GM12878 (cell line): ENCODE data around the gene COX17. TPM values are rescaled to one million over a fixed set of nuclear protein-coding genes. Genes with fewer than 3 reads are reported as not detected.
A peak's percentile ranks its signal among the peaks of the same experiment; 100 is the strongest.

Source experiments
- FOXM1 ChIP-seq: IDR thresholded peaks from 2 replicates; pipeline ENCODE4 v1.6.1; 2012; ENCODE audit warnings: low read depth, mild to moderate bottlenecking, inconsistent platforms, low read length, moderate library complexity
- HDAC2 ChIP-seq: fragments of 200-600 bp; sonication (generic); IDR thresholded peaks from 2 replicates; pipeline ENCODE4 v1.6.1; 2017
- JUNB ChIP-seq: IDR thresholded peaks from 2 replicates; pipeline ENCODE4 v1.6.1; 2016; ENCODE audit warnings: antibody characterized with exemption, mild to moderate bottlenecking
- LARP7 ChIP-seq: fragments of 450-650 bp; IDR thresholded peaks from 2 replicates; pipeline ENCODE4 v1.6.1; 2017; ENCODE audit warnings: mild to moderate bottlenecking
- MTA2 ChIP-seq: fragments of 450-650 bp; IDR thresholded peaks from 2 replicates; pipeline ENCODE4 v1.6.1; 2016; ENCODE audit warnings: low read depth, mild to moderate bottlenecking, moderate library complexity
- NBN ChIP-seq: fragments of 450-650 bp; IDR thresholded peaks from 2 replicates; pipeline ENCODE4 v1.6.1; 2016
- RB1 ChIP-seq: fragments of 450-650 bp; formaldehyde crosslinking; IDR thresholded peaks from 2 replicates; pipeline ENCODE4 v1.6.1; 2017; ENCODE audit warnings: mild to moderate bottlenecking, borderline replicate concordance
- ZBED1 ChIP-seq: IDR thresholded peaks from 2 replicates; pipeline ENCODE4 v1.6.1; 2016; ENCODE audit warnings: borderline replicate concordance
- polyA plus RNA-seq, 11 experiments: library from polyadenylated mRNA; depleted of rRNA in 4 of 11; unstranded in 6 of 11; stranded (reverse) in 5 of 11; fragments of >200 nt; fragmentation: Nextera tagmentation in 4 of 11; fragmentation: Illumina TruSeq in 1 of 11; extraction: Ambion mirVana in 4 of 11; extraction: Trizol in 1 of 11; gene quantifications; 1 replicate in 1 of 11; 2 replicates in 10 of 11; pipeline versions ENCODE4 v1.2.1 to v1.2.3, GENCODE V29; 2011 to 2016; ENCODE audit warnings: inconsistent platforms in 2 of 11, missing spikeins in 2 of 11, low read depth in 1 of 11
- total RNA-seq, 4 experiments: library from RNA; depleted of rRNA in 3 of 4; stranded (reverse); fragments of >200 nt in 3 of 4; fragmentation: Illumina TruSeq in 1 of 4; extraction: Trizol in 1 of 4; gene quantifications; 2 replicates each; pipeline versions ENCODE4 v1.2.1 to v1.2.3, GENCODE V29; 2013 to 2021
- TF ChIP-seq, protein P1 (sequence below): IDR thresholded peaks from 2 replicates; pipeline ENCODE4 v1.6.1; 2011; ENCODE audit warnings: borderline replicate concordance, low read depth, mild to moderate bottlenecking, moderate library complexity, low read length; ENCODE audit not compliant: insufficient read depth, poor library complexity, severe bottlenecking
- TF ChIP-seq, protein P2 (sequence below): fragments of 450-650 bp; IDR thresholded peaks from 2 replicates; pipeline ENCODE4 v1.6.1; 2016; ENCODE audit warnings: mild to moderate bottlenecking, moderate library complexity, borderline replicate concordance
- TF ChIP-seq, protein P3 (sequence below): IDR thresholded peaks from 2 replicates; pipeline ENCODE4 v1.6.1; 2012; ENCODE audit warnings: improper control_type of control experiment, low read depth, low read length; ENCODE audit not compliant: insufficient replicate concordance
- TF ChIP-seq, protein P4 (sequence below): fragments of 450-650 bp; IDR thresholded peaks from 2 replicates; pipeline ENCODE4 v1.6.1; 2018; ENCODE audit warnings: borderline replicate concordance, mild to moderate bottlenecking; ENCODE audit not compliant: partially characterized antibody
- TF ChIP-seq, protein P5 (sequence below): fragments of 450-650 bp; IDR thresholded peaks from 2 replicates; pipeline ENCODE4 v1.6.1; 2017; ENCODE audit warnings: mild to moderate bottlenecking

COX17 gene
- total and polyA plus RNA-seq, 10 of the 15 experiments (the other 5 are each of a cell fraction or from before 2014, with no cell fraction given), result 111 to 717 (median 243) TPM

DNA sequence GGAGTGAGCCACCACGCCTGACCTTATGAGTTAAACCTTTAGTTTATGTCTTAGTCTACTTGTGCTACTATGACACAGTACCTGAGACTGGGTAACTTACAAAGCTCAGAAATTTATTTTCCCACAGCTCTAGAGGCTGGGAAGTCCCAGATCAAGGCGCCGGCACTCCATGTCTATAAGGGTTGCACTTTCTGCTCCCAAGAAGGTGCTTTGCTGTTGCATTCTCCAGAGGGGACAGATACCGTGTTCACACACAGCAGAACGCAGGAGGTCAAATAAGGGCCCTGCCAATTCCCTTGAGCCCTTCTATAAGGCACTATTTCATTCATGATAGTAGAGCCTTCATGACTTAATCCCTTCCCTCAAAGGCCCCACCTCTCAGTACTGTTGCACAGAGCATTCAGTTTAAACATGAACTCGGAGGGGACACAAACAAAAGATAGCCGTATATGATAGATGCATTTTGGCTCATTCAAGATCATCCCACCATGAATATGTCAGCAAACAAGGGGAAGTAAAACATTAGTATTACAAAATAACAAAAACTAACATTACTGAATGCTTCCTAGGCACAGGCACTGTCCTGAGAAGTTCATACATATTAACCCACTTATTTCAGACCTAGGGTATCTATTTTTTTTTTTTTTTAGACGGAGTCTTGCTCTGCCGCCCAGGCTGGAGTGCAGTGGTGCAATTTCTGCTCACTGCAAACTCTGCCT, 53.0 kb downstream of the COX17 start (continued):
- no peak for TF ChIP-seq RB1
- TF ChIP-seq HDAC2, result no peak
- peak; percentile 30; the same call in 1 of the 2 replicates for TF ChIP-seq JUNB
- TF ChIP-seq, protein P1, sequence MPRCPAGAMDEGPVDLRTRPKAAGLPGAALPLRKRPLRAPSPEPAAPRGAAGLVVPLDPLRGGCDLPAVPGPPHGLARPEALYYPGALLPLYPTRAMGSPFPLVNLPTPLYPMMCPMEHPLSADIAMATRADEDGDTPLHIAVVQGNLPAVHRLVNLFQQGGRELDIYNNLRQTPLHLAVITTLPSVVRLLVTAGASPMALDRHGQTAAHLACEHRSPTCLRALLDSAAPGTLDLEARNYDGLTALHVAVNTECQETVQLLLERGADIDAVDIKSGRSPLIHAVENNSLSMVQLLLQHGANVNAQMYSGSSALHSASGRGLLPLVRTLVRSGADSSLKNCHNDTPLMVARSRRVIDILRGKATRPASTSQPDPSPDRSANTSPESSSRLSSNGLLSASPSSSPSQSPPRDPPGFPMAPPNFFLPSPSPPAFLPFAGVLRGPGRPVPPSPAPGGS, result peak; percentile 92
- TF ChIP-seq, protein P2, sequence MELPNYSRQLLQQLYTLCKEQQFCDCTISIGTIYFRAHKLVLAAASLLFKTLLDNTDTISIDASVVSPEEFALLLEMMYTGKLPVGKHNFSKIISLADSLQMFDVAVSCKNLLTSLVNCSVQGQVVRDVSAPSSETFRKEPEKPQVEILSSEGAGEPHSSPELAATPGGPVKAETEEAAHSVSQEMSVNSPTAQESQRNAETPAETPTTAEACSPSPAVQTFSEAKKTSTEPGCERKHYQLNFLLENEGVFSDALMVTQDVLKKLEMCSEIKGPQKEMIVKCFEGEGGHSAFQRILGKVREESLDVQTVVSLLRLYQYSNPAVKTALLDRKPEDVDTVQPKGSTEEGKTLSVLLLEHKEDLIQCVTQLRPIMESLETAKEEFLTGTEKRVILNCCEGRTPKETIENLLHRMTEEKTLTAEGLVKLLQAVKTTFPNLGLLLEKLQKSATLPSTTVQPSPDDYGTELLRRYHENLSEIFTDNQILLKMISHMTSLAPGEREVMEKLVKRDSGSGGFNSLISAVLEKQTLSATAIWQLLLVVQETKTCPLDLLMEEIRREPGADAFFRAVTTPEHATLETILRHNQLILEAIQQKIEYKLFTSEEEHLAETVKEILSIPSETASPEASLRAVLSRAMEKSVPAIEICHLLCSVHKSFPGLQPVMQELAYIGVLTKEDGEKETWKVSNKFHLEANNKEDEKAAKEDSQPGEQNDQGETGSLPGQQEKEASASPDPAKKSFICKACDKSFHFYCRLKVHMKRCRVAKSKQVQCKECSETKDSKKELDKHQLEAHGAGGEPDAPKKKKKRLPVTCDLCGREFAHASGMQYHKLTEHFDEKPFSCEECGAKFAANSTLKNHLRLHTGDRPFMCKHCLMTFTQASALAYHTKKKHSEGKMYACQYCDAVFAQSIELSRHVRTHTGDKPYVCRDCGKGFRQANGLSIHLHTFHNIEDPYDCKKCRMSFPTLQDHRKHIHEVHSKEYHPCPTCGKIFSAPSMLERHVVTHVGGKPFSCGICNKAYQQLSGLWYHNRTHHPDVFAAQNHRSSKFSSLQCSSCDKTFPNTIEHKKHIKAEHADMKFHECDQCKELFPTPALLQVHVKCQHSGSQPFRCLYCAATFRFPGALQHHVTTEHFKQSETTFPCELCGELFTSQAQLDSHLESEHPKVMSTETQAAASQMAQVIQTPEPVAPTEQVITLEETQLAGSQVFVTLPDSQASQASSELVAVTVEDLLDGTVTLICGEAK, result no peak
- no peak for TF ChIP-seq LARP7
- peak; percentile 24; the same call in 1 of the 2 replicates for TF ChIP-seq FOXM1
- no peak for TF ChIP-seq MTA2
- no peak for TF ChIP-seq NBN
- TF ChIP-seq, protein P3, sequence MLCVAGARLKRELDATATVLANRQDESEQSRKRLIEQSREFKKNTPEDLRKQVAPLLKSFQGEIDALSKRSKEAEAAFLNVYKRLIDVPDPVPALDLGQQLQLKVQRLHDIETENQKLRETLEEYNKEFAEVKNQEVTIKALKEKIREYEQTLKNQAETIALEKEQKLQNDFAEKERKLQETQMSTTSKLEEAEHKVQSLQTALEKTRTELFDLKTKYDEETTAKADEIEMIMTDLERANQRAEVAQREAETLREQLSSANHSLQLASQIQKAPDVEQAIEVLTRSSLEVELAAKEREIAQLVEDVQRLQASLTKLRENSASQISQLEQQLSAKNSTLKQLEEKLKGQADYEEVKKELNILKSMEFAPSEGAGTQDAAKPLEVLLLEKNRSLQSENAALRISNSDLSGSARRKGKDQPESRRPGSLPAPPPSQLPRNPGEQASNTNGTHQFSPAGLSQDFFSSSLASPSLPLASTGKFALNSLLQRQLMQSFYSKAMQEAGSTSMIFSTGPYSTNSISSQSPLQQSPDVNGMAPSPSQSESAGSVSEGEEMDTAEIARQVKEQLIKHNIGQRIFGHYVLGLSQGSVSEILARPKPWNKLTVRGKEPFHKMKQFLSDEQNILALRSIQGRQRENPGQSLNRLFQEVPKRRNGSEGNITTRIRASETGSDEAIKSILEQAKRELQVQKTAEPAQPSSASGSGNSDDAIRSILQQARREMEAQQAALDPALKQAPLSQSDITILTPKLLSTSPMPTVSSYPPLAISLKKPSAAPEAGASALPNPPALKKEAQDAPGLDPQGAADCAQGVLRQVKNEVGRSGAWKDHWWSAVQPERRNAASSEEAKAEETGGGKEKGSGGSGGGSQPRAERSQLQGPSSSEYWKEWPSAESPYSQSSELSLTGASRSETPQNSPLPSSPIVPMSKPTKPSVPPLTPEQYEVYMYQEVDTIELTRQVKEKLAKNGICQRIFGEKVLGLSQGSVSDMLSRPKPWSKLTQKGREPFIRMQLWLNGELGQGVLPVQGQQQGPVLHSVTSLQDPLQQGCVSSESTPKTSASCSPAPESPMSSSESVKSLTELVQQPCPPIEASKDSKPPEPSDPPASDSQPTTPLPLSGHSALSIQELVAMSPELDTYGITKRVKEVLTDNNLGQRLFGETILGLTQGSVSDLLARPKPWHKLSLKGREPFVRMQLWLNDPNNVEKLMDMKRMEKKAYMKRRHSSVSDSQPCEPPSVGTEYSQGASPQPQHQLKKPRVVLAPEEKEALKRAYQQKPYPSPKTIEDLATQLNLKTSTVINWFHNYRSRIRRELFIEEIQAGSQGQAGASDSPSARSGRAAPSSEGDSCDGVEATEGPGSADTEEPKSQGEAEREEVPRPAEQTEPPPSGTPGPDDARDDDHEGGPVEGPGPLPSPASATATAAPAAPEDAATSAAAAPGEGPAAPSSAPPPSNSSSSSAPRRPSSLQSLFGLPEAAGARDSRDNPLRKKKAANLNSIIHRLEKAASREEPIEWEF, result no peak
- TF ChIP-seq, protein P4, sequence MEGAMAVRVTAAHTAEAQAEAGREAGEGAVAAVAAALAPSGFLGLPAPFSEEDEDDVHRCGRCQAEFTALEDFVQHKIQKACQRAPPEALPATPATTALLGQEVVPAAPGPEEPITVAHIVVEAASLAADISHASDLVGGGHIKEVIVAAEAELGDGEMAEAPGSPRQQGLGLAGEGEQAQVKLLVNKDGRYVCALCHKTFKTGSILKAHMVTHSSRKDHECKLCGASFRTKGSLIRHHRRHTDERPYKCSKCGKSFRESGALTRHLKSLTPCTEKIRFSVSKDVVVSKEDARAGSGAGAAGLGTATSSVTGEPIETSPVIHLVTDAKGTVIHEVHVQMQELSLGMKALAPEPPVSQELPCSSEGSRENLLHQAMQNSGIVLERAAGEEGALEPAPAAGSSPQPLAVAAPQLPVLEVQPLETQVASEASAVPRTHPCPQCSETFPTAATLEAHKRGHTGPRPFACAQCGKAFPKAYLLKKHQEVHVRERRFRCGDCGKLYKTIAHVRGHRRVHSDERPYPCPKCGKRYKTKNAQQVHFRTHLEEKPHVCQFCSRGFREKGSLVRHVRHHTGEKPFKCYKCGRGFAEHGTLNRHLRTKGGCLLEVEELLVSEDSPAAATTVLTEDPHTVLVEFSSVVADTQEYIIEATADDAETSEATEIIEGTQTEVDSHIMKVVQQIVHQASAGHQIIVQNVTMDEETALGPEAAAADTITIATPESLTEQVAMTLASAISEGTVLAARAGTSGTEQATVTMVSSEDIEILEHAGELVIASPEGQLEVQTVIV, result no peak
- TF ChIP-seq ZBED1, result peak; percentile 53; the same call in 1 of the 2 replicates
- TF ChIP-seq, protein P5, sequence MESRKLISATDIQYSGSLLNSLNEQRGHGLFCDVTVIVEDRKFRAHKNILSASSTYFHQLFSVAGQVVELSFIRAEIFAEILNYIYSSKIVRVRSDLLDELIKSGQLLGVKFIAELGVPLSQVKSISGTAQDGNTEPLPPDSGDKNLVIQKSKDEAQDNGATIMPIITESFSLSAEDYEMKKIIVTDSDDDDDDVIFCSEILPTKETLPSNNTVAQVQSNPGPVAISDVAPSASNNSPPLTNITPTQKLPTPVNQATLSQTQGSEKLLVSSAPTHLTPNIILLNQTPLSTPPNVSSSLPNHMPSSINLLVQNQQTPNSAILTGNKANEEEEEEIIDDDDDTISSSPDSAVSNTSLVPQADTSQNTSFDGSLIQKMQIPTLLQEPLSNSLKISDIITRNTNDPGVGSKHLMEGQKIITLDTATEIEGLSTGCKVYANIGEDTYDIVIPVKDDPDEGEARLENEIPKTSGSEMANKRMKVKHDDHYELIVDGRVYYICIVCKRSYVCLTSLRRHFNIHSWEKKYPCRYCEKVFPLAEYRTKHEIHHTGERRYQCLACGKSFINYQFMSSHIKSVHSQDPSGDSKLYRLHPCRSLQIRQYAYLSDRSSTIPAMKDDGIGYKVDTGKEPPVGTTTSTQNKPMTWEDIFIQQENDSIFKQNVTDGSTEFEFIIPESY, result no peak
